Keratinocyte (primary cell): Measurements from ENCODE around the gene ABCD3.

Source experiments
- EZH2 ChIP-seq: IDR thresholded peaks from one replicate; pipeline ENCODE4 v1.6.1; 2012; ENCODE audit warnings: inconsistent platforms, mild to moderate bottlenecking, low read length, moderate library complexity
- TF ChIP-seq, protein P1 (sequence below), 3 experiments: IDR thresholded peaks in 1 of 3; conservative IDR thresholded peaks in 1 of 3; optimal IDR thresholded peaks in 1 of 3; 2 replicates in 2 of 3; 3 replicates in 1 of 3; pipeline versions ENCODE3 to v1.5.1; 2011; ENCODE audit warnings: low read length in 3 of 3, mild to moderate bottlenecking in 3 of 3, moderate library complexity in 2 of 3, control low read depth in 1 of 3, inconsistent platforms in 1 of 3; ENCODE audit not compliant: insufficient read depth in 2 of 3; ENCODE audit errors: extremely low read depth in 1 of 3

DNA sequence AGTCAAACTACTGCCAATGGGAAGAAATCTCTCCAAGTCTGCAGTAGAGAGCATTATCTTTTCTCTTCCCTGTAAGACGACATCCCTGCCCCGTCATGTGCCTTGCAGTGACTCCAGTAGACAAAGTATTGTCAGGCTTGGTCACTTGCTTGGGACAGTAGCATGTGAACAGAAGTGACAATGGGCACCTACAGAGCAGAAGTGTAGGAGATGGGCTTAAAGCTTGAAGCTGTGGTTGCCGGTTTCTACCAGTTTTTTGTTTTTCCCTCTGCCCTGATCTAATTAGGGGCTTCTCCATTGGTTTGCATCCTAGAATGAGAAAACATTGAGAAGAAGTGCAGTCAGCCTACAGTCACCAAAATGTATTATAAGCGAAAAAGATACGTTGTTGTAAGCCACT lies 110.6 kb downstream of the ABCD3 start:
- TF ChIP-seq, protein P1, sequence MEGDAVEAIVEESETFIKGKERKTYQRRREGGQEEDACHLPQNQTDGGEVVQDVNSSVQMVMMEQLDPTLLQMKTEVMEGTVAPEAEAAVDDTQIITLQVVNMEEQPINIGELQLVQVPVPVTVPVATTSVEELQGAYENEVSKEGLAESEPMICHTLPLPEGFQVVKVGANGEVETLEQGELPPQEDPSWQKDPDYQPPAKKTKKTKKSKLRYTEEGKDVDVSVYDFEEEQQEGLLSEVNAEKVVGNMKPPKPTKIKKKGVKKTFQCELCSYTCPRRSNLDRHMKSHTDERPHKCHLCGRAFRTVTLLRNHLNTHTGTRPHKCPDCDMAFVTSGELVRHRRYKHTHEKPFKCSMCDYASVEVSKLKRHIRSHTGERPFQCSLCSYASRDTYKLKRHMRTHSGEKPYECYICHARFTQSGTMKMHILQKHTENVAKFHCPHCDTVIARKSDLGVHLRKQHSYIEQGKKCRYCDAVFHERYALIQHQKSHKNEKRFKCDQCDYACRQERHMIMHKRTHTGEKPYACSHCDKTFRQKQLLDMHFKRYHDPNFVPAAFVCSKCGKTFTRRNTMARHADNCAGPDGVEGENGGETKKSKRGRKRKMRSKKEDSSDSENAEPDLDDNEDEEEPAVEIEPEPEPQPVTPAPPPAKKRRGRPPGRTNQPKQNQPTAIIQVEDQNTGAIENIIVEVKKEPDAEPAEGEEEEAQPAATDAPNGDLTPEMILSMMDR (optimal IDR thresholded peaks at IDR 0.05 in 1 of 3, IDR thresholded peaks at IDR 0.05 in 1 of 3, conservative IDR thresholded peaks at IDR 0.05 in 1 of 3; ENCODE audit: extremely low read depth in 1 of 3, insufficient read depth in 2 of 3, low read length in 3 of 3), result no peak
- no peak for TF ChIP-seq EZH2
